ENCODE measurements around the gene RPS6KA3.
A peak's percentile ranks its signal among the peaks of the same experiment; 100 is the strongest.
"Not testable (repeated sequence)": the region's sequence is repeated elsewhere in the genome, so short reads cannot be mapped to it uniquely, and the experiment has no call there.

The RPS6KA3 gene

GRCh38 chrX:20141281-20142220 lies 125.2 kb downstream of the RPS6KA3 start, which contains the start of gene EIF1AX:
Gene EIF1AX, minus strand, starts transcription at chrX:20141838. Its CDS starts 198 bp downstream, at chrX:20141640.
- FAIRE-seq = peak; percentile 98

DNA sequence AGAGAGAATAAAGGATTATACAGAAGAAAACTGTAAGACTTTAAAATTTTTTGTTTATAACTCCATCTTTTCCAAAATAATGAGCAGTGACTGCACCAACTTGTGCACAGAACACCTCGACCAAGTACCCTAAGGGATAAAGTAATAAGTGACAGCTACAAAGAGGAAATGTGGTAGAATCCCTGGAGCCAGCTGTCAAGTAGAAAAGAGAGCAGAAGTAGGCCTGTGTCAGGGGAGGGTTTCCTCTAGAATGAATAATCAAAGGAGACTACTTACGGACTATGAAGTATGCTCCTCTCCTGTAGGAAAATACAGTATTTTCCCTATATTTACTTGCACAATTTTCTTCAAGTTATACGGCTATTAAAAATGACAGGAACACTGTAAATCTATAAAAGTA lies 126.3 kb downstream of the RPS6KA3 start:
- no peak for FAIRE-seq

- no peak for FAIRE-seq
Observed at GRCh38 chrX:20139966-20140365, 126.7 kb downstream of the RPS6KA3 start.

DNA sequence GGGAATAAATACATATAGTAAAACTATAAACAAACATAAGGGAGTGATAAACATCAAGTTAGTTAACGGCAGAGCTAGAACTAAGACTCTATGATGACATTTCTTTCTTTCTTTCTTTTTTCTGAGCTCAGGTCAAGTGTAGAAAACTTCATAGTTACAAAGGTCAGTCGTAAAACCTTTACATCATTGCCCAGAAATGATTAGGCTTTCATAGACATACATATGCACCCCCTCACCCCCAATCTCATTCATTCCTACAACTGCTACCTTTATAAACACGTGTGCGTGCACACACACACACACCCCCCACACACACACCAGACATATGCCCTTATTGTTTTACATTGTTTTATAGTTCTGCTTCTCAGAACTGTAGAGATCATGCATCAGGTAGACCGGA lies 130.8 kb downstream of the RPS6KA3 start:
- FAIRE-seq = no peak

GRCh38 chrX:20132666-20133065 lies 134.0 kb downstream of the RPS6KA3 start:
- FAIRE-seq = no peak

DNA sequence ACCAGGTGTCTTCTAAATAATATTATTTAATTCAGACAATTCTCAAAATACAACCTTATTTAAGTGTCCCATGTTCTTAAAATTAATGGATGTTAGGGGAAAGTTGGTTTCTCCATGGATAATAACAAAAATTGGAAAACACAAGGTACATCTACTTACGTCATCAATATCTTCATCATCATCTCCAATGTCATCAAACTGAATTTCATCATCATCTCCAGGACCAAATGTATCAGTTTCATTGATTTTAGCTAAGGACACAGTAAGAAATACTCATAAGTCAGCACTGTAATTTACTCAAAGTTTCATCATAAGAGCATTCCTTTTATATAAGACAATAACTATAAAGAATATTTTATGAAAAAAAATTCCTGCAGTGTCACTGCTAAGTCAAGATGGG lies 136.4 kb downstream of the RPS6KA3 start:
- no peak for FAIRE-seq

DNA sequence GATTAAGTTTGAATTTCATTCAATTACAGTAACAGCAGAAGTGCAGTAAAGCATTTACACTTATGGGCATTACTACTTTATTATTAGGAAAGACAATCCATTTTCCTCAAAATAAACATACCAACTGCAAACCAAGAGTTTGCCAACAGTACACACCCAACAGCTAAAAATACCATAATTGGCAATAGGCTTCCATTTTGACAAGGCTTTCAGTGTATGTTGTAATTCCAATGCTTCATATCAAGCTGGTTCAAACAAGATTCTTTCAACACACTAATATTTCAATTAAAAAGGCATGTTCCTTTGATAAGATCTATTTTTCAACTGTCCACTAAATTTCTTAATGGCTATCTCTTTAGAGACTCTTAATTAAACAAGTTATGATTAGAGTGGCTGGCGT lies 137.2 kb downstream of the RPS6KA3 start:
- no peak for FAIRE-seq

DNA sequence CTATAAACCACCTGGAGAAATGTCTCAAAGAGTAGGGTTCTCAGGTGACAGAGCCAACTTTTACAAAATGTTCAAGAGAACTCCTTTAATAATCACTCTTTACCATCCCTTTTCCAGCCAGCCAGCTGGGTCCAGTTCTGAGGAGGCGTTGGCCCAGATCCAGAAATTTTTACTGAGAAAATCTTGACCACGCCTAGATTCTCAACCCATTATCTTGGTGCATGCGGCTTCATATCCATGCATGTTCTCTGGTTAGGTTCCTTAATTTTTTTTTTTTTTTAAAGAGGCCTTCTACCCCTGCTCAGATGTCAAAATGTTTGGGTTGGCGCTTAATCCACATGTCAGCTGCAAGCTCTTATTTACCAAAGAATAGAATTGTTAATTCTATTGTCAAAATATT lies 138.0 kb downstream of the RPS6KA3 start:
- no peak for FAIRE-seq

- not testable (repeated sequence) for FAIRE-seq
Observed at GRCh38 chrX:20127440-20127839, 139.3 kb downstream of the RPS6KA3 start.

GRCh38 chrX:20126833-20127232 lies 139.9 kb downstream of the RPS6KA3 start:
- peak; percentile 100 for FAIRE-seq

- FAIRE-seq = no peak
Observed at GRCh38 chrX:20124964-20125363, 141.7 kb downstream of the RPS6KA3 start.

GRCh38 chrX:20118065-20118824 lies 148.5 kb downstream of the RPS6KA3 start:
- FAIRE-seq = no peak

GRCh38 chrX:20116577-20117240 lies 150.0 kb downstream of the RPS6KA3 start, which contains the start of gene MAP7D2:
Gene MAP7D2, minus strand, starts transcription at chrX:20116907. Its CDS starts 28 bp downstream, at chrX:20116879.
- no peak for FAIRE-seq

- no peak for FAIRE-seq
Observed at GRCh38 chrX:20116087-20116576, 150.6 kb downstream of the RPS6KA3 start.

DNA sequence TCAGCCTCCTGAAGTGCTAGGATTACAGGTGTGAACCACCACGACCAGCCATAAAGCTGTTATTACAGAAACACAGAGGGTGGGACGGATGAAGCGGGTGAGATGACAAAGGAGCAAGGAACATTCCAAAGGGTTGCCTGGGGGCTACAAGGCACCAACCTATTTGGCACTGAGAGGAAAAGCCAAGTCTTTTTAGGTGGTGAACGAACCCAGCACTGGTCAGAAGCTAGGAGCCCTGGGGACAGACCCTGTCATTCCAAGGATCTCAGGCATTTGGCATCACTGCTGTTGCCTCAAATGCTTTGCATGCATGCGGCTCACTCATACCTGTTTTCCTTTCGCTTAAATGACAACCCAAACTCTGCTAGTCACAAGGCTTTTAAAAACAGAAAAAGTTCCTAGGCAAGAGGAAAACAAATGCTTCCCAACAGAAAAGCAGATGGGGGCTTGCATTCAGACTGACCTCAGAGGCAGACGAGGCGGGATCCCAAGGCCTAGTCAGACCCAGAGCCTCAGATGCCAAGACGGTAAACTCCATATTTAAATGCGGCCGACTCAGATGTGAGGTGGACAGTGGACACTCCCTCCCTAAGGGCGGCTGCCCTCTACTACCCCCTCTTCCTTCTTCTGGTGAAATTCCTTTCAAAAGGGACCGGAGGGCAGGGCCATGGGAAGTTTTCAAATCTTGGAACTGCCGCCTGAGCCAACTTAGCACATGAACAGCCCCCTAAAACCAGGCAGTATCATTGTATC lies 154.5 kb downstream of the RPS6KA3 start:
- FAIRE-seq = no peak

- no peak for FAIRE-seq
Observed at GRCh38 chrX:20111271-20111670, 155.4 kb downstream of the RPS6KA3 start.

DNA sequence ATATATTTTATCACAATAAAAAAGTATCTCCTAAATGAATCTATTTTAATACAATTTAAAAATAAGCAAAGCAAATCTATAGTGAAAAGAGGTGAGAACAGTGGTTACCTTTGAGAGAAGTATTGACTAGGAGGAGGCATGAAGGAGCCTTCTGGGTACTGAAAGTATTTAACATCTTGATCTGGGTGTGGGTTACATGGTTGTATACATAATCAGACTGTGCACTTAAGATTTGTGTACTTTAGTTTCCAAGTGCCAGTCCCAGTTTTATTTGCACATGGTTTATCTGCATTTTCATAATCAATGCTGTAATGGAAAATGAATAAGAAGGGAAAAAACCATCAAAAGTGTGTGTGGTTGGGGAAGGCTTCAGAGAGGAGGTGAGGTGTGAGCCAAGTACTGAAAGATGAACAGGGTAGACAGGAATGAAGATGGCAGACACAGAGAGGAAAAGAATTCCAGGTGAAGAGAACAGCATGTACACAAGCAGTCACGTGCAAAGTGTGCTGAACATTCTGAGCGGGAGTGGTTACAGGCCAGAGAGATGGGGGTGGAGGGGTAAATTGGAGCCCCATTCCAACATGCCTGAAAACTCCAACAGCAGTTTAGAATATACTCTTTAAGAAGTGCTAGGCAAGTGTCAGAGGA lies 164.7 kb downstream of the RPS6KA3 start:
- FAIRE-seq = no peak

All from endometrium (tissue), 2 donors.